Dedifferentiated amniotic fluid mesenchymal stem cell (primary cell): ENCODE data around the gene CYP2R1.

Experiments
- DNase-seq: peaks from one replicate; pipeline ENCODE4 v3.0.0-alpha.2; 2016; ENCODE audit errors: extremely low spot score

Gene CYP2R1, protein sequence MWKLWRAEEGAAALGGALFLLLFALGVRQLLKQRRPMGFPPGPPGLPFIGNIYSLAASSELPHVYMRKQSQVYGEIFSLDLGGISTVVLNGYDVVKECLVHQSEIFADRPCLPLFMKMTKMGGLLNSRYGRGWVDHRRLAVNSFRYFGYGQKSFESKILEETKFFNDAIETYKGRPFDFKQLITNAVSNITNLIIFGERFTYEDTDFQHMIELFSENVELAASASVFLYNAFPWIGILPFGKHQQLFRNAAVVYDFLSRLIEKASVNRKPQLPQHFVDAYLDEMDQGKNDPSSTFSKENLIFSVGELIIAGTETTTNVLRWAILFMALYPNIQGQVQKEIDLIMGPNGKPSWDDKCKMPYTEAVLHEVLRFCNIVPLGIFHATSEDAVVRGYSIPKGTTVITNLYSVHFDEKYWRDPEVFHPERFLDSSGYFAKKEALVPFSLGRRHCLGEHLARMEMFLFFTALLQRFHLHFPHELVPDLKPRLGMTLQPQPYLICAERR

DNA sequence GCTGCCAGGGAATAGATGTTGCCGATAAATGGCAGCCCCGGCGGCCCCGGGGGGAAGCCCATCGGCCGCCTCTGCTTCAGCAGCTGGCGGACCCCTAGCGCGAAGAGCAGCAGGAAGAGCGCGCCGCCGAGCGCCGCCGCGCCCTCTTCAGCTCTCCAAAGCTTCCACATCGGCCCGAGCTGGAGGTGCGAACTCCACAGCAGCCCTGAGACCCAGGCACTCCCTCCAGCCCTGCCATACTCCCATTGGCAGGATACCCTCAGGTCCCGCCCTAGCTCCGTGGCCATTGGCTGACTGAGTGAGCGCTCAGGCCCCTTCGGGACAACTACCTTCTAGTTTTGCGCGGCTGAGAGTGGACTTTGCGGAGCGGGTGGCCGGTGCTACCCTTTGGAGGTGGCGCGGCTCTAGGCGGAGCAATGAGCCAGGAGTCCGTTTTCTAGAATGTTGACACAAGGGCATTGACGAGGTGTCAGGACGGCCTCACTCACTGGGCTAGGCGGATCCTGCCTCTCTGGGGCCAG lies at the start of gene CYP2R1:
Gene CYP2R1 (minus strand): TSS at position 196 of the 521 bp plus-strand sequence. CDS start 26 bp downstream, at position 170.
- peak; percentile 96 for DNase-seq

- DNase-seq, result no peak
These were observed 46.9 kb upstream of the CYP2R1 start for GRCh38 chr11:14938936-14939335.

DNA sequence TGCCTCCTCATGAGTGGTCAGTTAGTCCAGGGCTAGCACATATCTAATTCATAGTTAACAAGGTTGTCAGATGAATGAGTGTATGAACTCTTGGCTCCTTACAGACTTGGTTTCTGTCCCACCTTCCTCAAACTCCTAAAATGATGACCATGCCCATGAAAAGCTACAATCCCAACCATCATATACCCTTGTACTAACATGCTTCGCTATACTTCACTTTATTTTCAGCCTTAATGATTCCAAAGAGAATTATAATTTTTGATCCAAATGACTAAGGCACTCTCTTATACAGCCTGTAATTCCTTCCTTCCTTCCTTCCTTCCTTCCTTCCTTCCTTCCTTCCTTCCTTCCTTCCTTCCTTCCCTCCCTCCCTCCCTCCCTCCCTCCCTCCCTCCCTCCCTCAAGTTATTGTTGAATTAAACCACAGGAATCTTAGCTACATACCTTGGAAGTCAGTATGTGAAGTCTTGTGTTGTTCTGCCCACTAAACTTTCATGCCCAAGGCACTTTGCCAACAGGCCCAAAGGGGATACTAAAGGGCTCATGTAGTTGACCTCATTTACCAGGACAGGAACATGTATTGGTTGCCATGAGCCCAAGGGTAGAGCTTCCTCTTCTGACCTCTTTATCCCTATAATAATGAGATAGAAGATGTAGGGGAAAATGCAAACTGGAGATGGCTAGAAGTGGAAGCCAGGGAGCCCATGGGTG lies 42.8 kb upstream of the CYP2R1 start:
- no peak for DNase-seq

DNA sequence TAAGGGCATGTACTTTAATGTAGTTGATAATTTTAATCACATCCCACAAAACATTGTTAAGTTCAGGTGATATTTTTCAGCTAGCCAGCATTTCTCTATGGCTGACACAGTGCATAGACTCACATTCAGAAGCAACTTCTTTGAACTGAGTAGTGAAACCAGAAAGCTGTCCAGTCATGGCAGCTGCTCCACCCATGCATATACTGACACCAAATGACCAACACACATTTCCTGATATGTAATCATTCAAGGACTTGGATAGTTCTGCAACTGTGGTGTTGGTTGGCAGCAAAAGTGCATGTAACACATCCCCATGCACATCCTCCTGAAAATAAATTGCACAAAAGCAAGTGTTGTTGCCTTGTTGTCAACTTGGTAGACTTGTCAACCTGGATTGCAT lies 40.4 kb upstream of the CYP2R1 start:
- no peak for DNase-seq

DNA sequence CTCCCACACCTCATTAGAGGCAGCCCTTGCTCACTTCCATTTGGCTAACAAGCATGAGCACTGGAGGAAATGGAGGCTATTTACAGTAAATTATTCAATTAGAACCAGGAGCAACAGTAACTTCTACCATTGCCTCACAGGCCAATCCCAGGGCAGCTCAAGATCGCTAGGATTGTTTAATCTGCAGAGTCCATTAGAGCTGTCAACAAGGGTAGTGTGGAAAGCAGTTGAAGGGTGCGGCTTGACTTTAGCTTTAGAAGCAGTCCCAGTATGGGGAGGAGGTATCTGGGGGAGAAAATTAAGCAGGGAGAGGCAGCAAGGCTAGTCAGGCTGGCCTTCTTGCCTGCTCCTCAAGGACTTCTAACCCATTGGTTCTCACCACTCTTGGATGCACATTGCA lies 38.3 kb upstream of the CYP2R1 start:
- DNase-seq, result no peak

DNA sequence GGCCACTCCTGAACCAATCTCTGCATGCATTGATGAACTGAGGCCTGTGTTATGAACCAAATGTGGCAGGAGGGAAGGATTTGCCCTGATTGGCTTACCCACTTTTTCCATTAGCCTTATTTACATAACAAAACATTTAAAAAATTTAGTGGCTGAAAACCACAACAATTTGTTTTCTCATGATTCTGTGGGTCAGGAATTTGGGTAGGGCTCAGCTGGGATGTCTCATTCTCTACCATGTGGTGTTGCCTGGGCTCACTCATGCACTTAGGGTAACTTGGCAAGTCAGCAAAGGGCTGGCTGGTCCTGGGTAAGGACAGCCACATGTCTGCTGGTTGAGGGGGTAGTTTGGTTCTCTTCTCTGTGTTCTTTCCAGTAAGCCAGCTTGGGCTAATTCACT lies 35.1 kb upstream of the CYP2R1 start:
- DNase-seq, result no peak

DNA sequence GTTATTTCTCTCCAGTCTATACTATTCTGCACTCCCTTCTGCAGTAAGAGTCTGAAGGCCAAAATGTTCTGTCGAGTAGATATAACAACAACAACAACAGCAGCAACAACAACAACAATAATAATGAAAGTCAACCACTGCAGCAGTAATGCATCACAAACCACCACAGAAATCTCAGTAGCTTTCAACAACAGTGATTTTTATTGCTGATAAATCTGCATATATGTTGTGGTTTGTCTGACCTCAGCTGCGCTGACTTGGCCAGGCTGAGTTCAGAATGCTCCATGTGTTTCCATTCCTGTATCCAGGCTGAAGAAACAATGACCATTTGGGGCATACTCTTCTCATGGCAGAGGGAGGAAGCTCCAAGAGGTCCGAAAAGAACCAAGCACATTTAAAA lies 32.3 kb upstream of the CYP2R1 start:
- no peak for DNase-seq

DNA sequence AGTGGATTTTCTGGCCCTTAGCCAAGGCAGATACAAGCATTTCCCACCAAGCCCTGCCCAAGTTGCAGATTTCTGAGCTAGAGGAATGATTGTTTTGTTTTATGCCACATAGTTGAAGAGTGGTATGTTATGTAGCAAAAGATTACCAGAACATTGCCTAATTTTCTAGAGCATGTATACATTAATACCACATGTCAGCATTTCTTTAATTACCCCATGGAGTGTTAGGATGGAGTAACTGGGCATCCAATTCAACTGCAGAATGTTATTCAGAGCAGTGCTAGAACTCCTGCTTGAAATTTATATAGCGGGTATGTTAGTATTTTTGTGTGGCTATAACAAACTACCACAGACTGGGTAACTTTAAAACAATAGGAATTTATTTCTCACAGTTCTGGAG lies 24.4 kb upstream of the CYP2R1 start:
- DNase-seq, result no peak

GRCh38 chr11:14914536-14914935 lies 22.5 kb upstream of the CYP2R1 start:
- no peak for DNase-seq

DNA sequence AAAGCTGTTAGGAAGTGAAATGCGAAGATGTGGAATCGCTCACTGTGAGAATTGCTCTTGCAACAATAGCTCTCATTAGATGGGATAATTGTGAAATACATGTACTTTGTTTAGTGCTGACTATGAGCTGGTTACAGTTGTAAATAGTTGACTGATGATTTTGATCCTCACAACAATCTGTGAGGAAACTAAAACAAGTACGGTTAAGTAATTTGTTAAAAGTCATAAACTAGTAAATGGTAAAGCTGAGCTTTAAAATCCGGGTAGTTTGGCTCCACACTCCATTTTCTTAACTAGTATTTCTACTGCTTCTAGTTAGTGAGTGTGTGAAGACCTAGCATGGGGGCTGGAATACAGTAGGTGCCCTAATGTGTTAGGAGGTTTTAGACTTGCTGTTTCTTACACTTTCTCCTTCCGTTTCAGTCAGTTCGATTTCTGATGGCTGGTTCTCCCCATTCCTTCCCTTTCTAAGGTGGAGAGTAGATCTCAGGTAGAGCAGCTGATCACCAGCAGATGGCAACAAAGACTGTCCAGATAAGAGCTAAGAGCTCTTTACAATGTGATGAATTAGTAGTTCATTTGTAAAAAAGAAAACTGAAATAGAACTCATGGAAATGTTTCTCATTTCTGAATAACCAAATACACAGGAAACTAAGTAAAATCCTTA lies 16.3 kb upstream of the CYP2R1 start:
- DNase-seq, result peak; percentile 15

- DNase-seq, result no peak
These were observed 15.6 kb upstream of the CYP2R1 start for GRCh38 chr11:14907411-14908213.

DNA sequence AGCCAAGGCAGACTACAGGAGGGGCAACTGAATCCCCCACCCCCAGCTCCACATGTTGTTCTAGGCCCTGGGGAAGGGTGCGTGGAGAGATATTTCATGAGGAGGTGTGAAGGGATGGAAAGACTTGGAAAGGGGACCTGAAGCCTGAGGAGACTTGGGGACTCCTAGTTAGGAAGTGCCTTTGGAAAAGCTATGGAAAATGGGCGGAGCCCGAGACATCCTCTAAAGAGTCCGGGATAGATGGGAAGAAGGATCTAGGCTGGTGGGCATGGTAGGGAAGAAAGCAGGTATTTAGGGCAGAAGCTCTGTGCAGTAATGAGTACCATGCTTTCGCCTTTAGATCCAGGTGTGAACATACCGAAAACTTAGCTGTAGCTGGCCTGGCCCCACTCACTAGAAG lies 15.0 kb upstream of the CYP2R1 start:
- DNase-seq, result no peak

DNA sequence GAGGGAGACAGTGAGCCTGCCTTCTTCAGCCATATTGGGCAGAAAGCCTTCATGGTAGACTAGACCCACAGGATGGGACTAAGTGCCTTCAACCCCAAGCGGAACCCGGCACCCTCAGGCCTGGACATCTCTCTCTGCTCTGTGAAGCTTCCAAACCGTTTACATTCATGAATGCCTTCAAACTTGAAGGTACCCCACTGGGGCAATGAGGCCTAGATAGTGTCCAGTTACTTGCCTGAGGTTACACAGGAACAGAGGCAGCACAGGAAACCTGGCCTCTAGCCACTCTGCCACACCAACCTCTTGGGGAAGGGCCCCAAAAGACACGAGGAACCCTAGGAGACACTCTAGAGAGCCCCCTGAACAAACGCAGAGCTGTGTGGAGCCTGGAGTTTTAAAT lies 14.5 kb upstream of the CYP2R1 start:
- no peak for DNase-seq

DNA sequence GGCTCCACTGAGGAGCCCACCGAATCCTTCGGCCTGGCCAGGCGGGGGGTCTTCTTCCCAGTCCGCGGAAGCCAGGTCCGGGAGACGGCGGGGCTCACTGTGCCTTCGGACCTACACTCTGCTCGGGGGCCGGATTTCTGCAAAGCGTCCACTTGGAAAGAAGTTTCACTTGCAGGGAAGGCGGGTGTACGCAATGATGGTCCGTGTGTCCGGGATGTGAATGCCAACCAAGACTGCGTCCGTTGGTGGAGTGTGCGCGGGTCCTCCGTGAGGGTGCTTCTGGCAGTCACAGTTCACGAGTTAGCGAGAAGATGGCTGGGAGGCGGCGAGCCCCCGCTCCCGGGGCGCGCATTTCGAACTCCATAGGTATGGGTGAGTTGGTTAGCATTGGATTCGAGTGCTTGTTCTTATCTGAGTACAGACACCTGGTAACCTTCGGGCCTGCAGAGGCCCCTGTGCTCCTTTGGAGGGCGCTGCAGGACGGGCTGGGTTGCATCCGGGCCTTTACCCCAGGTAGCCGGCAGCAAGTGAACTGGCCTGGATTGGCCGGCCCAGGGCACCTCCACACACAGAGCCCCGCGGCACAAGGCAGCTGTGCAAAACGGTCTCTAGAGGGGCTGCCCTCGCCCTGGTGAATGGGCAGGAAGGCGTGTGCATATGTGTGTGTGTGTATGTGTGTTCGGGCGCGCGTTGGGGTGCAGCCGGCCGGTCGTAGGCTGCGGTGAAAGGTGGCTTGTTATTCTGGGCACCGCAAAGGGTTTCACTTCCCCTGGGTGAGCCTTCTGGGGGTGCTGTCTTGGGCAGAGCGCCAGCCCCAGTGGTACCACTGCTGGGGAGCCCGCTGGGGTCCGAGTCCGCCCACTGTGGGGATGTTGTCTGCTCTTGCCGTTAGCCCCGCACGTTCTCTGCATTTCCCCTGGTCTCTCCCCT lies 13.3 kb upstream of the CYP2R1 start:
- DNase-seq, result no peak

DNA sequence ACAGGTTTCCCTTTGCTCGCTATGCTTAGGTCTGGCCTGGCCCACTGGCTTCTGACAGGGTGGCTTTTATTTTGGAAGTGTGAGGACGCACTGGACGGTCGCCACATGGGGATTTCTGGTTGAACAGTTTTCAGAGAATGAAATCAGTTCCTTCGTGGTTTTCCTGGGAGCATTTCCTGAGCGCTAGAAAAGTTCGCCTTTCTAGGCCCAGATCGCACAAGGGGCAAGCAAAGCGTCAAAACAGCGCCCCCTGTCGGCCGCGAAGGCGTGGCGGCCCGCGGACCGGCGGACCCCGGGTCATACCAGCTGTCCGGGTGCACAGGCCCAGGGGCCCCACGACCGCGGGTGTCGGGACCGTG lies 12.7 kb upstream of the CYP2R1 start:
- peak; percentile 16 for DNase-seq

- DNase-seq, result no peak
These were observed 10.8 kb upstream of the CYP2R1 start for GRCh38 chr11:14902650-14903350.

DNA sequence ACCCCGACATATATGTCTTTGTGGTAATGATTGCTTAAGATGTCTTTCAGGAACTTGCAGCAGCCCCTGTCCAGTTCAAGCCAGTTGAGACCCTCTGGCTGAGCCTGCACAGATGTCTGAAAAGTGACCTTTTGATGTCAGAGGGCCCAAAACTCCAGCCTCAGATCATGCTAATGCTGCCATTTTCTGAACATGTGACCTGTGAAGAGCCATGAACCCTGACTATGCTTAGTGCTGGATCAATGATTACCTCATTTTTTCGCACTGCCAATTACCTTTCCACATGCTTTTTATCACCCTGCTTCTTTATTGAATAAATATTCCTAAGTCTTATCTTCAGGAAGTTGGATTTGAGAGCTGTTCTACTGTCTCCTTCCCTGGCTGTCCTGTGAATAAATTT lies 6.9 kb upstream of the CYP2R1 start:
- DNase-seq, result no peak

DNA sequence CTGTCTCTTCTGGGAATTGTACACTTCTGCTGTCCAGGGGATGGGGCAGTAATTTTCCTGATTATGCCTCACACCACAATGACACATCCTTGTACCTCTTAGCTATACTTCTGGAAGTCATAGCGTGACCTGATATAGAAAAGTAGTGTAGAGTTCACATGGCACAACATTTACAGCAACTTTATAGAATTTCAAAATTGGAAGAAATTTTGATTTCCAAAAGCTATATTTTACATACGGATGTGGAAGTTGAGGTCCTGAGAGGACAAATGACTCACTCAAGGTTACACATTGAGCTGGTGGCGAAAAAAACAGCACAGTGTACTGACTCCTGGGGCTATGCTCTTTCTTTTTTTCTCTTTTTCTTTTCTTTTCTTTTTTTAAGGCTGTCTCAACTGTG lies 6.3 kb upstream of the CYP2R1 start:
- no peak for DNase-seq

DNA sequence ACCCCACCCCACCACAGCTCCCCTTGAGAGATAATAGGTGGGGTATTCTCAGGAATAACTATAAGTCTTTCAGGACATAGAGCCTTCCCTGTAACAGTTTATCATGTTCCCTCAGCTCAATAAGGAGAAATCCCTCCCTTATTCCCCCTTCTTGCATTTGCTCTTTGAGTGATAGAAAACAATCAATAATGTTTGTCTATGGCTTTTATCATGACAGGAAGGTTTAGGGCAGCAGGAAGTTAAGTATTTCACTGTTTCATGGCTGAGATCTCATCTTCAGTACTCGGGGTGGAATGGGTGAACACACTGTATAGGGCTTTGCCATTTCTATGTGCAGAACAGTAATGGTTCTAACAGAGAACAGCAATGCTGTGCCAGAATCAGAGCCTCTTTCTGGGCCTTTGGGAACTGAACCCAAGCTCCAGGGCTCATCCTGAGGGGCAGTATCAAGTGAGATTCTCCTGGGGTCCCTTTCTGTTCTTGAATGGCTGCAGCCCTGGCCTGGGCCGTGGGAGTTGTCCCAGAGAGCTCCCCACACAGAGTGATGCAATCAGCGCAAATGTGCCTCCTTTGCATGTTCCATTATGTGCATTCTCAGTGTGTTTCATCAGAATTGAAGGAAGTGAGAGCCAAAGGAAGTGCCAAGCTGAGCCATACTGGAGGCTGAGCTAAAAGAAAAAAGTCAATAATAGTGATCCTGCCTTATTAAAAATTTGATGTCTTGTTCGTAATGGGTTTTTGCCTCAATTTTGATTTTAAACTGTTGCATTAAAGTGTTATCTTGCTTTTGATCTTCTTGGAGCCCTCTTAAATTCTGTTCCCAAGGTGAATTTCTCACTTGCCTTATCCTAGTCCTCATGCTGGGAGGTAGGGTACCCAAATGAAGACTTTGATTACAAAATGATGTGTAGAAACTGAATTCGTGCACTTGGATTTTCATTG lies 2.9 kb upstream of the CYP2R1 start:
- DNase-seq, result peak; percentile 49
